ENCODE measurements around the gene PARD3. TPM values are rescaled to one million over a fixed set of nuclear protein-coding genes. Genes with fewer than 3 reads are reported as not detected.

PARD3 gene
- total RNA-seq, 2 donors from 2014 or later, result 59.6 to 74.6 TPM

GRCh38 chr10:34089253-34089652, 725.8 kb downstream of the PARD3 start:
- H3K36me3 ChIP-seq (ENCODE audit: control insufficient read depth, insufficient read depth, low read length), result no peaks in the 10 kb centered on the region
- H3K4me1 Mint-ChIP-seq, result no peaks in the 10 kb centered on the region

DNA sequence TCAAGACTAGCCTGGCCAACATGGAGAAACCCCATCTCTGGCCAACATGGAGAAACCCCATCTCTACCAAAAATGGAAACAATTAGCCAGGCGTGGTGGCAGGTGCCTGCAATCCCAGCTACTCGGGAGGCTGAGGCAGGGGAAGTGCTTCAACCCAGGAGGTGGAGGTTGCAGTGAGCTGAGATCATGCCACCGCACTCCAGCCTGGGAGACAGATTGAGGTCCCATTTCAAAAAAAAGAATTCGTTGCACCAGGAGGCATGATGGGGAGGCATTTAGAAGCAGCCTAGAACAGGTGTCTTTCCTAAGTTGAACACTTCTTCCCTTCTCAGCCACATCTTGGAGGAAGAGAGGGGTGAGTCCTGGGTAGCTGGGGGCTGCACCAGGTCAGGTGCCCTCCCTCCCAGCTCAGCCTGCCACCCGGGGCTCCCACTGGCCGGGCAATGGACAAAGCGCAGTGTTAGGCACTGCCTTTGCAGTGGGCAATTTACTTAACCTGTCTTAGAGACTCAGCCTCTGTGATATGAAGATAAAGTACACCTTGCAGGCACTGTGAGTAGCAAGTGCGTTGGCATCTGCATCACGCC, 726.8 kb downstream of the PARD3 start:
- Mint-ChIP-seq H3K36me3 (ENCODE audit: low read depth) (no peaks in the 10 kb centered on the region), H3K9me3 (peaks cover 6% of the 10 kb centered on the region), H3K4me3 (no peak overlapping the region), H3K27me3 (ENCODE audit: insufficient read depth) (peaks cover 5% of the 10 kb centered on the region), H3K27ac (no peak overlapping the region), H3K4me1 (no peaks in the 10 kb centered on the region)
- no peaks in the 10 kb centered on the region for H3K27me3 ChIP-seq (ENCODE audit: control insufficient read depth, insufficient read depth, low read length, poor library complexity, severe bottlenecking)
- no peak overlapping the region for H3K9ac ChIP-seq (ENCODE audit: extremely low read depth, low read length, poor library complexity, severe bottlenecking)
- no peaks in the 10 kb centered on the region for H3K36me3 ChIP-seq (ENCODE audit: control insufficient read depth, insufficient read depth, low read length)
- H3K4me3 ChIP-seq (ENCODE audit: low read length), result no peak overlapping the region
- no peak overlapping the region for H3K27ac ChIP-seq (ENCODE audit: low read depth, low read length)
- 90 to 98% methylated on average over 7 to 9 of the region's 9 CpGs for WGBS, 2 experiments (ENCODE audit: insufficient coverage in 1 of 2, insufficient read length in 1 of 2)
- peaks cover 6% of the 10 kb centered on the region for H3K9me3 ChIP-seq (ENCODE audit: control insufficient read depth, low read length)
- no peak for DNase-seq
- no peak for TF ChIP-seq CTCF (conservative IDR thresholded peaks at IDR 0.05)
- H3K4me1 ChIP-seq (ENCODE audit: control insufficient read depth, insufficient read depth, low read length), result no peaks in the 10 kb centered on the region

More at GRCh38 chr10:34089253-34089652, 725.8 kb downstream of the PARD3 start:
- no peak for TF ChIP-seq CTCF (conservative IDR thresholded peaks at IDR 0.05)
- H3K27me3 ChIP-seq (ENCODE audit: control insufficient read depth, insufficient read depth, low read length, poor library complexity, severe bottlenecking), result no peaks in the 10 kb centered on the region
- Mint-ChIP-seq H3K27ac (no peak overlapping the region), H3K4me3 (no peak overlapping the region), H3K9me3 (no peaks in the 10 kb centered on the region), H3K27me3 (ENCODE audit: insufficient read depth) (peaks cover 5% of the 10 kb centered on the region), H3K36me3 (ENCODE audit: low read depth) (no peaks in the 10 kb centered on the region)
- no peak overlapping the region for H3K9ac ChIP-seq (ENCODE audit: extremely low read depth, low read length, poor library complexity, severe bottlenecking)
- no peaks in the 10 kb centered on the region for H3K4me1 ChIP-seq (ENCODE audit: control insufficient read depth, insufficient read depth, low read length)
- H3K4me3 ChIP-seq (ENCODE audit: low read length), result no peak overlapping the region
- WGBS, 2 experiments (ENCODE audit: insufficient coverage in 1 of 2, insufficient read length in 1 of 2), result 88 to 96% methylated on average over 5 to 6 of the region's 6 CpGs
- no peak overlapping the region for H3K27ac ChIP-seq (ENCODE audit: low read depth, low read length)
- no peaks in the 10 kb centered on the region for H3K9me3 ChIP-seq (ENCODE audit: control insufficient read depth, low read length)
- DNase-seq, result no peak

GRCh38 chr10:34087095-34087418, 728.0 kb downstream of the PARD3 start:
- Histone ChIP-seq H3K27ac (ENCODE audit: low read depth, low read length) (no peak overlapping the region), H3K4me3 (ENCODE audit: low read length) (no peak overlapping the region), H3K4me1 (ENCODE audit: control insufficient read depth, insufficient read depth, low read length) (no peaks in the 10 kb centered on the region), H3K9me3 (ENCODE audit: control insufficient read depth, low read length) (peaks cover 6% of the 10 kb centered on the region), H3K36me3 (ENCODE audit: control insufficient read depth, insufficient read depth, low read length) (no peaks in the 10 kb centered on the region), H3K27me3 (ENCODE audit: control insufficient read depth, insufficient read depth, low read length, poor library complexity, severe bottlenecking) (no peaks in the 10 kb centered on the region), H3K9ac (ENCODE audit: extremely low read depth, low read length, poor library complexity, severe bottlenecking) (no peak overlapping the region)
- H3K36me3 Mint-ChIP-seq (ENCODE audit: low read depth), result no peaks in the 10 kb centered on the region
- H3K9me3 Mint-ChIP-seq, result peaks cover 6% of the 10 kb centered on the region
- no peak overlapping the region for H3K27ac Mint-ChIP-seq
- H3K27me3 Mint-ChIP-seq (ENCODE audit: insufficient read depth), result peaks cover 5% of the 10 kb centered on the region
- TF ChIP-seq CTCF (conservative IDR thresholded peaks at IDR 0.05), result no peak
- no peak for DNase-seq
- WGBS, 2 experiments (ENCODE audit: insufficient coverage in 1 of 2, insufficient read length in 1 of 2), result 92 to 94% methylated on average over 3 of the region's 3 CpGs
- H3K4me3 Mint-ChIP-seq, result no peak overlapping the region
- H3K4me1 Mint-ChIP-seq, result no peaks in the 10 kb centered on the region

Measured in endodermal cell (in vitro differentiated cells).